Common myeloid progenitor, CD34-positive (primary cell): ENCODE results near the gene PCSK6.

Source experiments
- CTCF ChIA-PET: fragments of 350-600 bp; sonication (Branson Sonifier 250); formaldehyde crosslinking; loops from one replicate; lab custom pipeline; 2021; ENCODE audit warnings: antibody characterized with exemption; lab: Charles Lee
- POLR2A ChIA-PET: fragments of 350-600 bp; sonication (Branson Sonifier 250); formaldehyde crosslinking; loops from one replicate; lab custom pipeline; 2021; ENCODE audit warnings: antibody characterized with exemption; lab: Charles Lee
- DNase-seq, 3 donors: peaks; one replicate each; pipeline versions ENCODE4 v3.0.0 to v3.0.0-alpha.2; 2013
- H3K27ac ChIP-seq, 2 experiments: 1 replicate in 1 of 2; 2 replicates in 1 of 2; pipeline ENCODE4 v1.7.0; 2013; ENCODE audit warnings: inconsistent platforms in 2 of 2, low read length in 2 of 2, mild to moderate bottlenecking in 2 of 2, low read depth in 1 of 2, moderate library complexity in 1 of 2; ENCODE audit not compliant: severe bottlenecking in 2 of 2, insufficient read depth in 1 of 2, poor library complexity in 1 of 2
- H3K27me3 ChIP-seq, 5 experiments: replicated peaks in 2 of 5; 1 replicate in 3 of 5; 2 replicates in 2 of 5; pipeline versions ENCODE4 v1.6.1 to v1.7.0; 2013; ENCODE audit warnings: low read length in 4 of 5, mild to moderate bottlenecking in 2 of 5, moderate library complexity in 2 of 5, inconsistent platforms in 1 of 5; ENCODE audit not compliant: insufficient read depth in 5 of 5, control insufficient read depth in 4 of 5
- H3K36me3 ChIP-seq, 4 experiments: 1 replicate in 2 of 4; 2 replicates in 2 of 4; pipeline versions ENCODE4 v1.6.1 to v1.7.0; 2013; ENCODE audit warnings: low read length in 3 of 4, control low read depth in 1 of 4, mild to moderate bottlenecking in 1 of 4; ENCODE audit not compliant: control insufficient read depth in 4 of 4, insufficient read depth in 4 of 4
- H3K4me1 ChIP-seq, 4 experiments: 1 replicate in 3 of 4; 2 replicates in 1 of 4; pipeline versions ENCODE4 v1.6.1 to v1.7.1; 2013; ENCODE audit warnings: low read length in 3 of 4, mild to moderate bottlenecking in 3 of 4, control low read depth in 1 of 4, inconsistent platforms in 1 of 4, moderate library complexity in 1 of 4; ENCODE audit not compliant: control insufficient read depth in 4 of 4, insufficient read depth in 4 of 4; ENCODE audit errors: control extremely low read depth in 1 of 4
- H3K4me3 ChIP-seq, 7 experiments: 1 replicate in 4 of 7; 2 replicates in 3 of 7; pipeline versions ENCODE4 v1.5.1 to v1.7.0; 2013; ENCODE audit warnings: mild to moderate bottlenecking in 7 of 7, low read length in 6 of 7, moderate library complexity in 6 of 7, inconsistent platforms in 2 of 7, low read depth in 2 of 7, control low read depth in 1 of 7; ENCODE audit not compliant: insufficient read depth in 4 of 7, control insufficient read depth in 1 of 7; ENCODE audit errors: extremely low read depth in 1 of 7
- H3K9me3 ChIP-seq, 5 experiments: 1 replicate in 4 of 5; 2 replicates in 1 of 5; pipeline versions ENCODE4 v1.6.1 to v1.7.1; 2013; ENCODE audit warnings: low read length in 4 of 5, mild to moderate bottlenecking in 2 of 5, inconsistent platforms in 1 of 5, low read depth in 1 of 5, moderate library complexity in 1 of 5; ENCODE audit not compliant: control insufficient read depth in 4 of 5, insufficient read depth in 2 of 5; ENCODE audit errors: control extremely low read depth in 1 of 5
- WGBS: methylation state at CpG from one replicate; pipeline ENCODE4 v1.1.5; 2013; ENCODE audit not compliant: insufficient coverage; 5-methylcytosine and 5-hydroxymethylcytosine counted together

PCSK6 gene

GRCh38 chr15:101409621-101410020 lies 79.9 kb downstream of the PCSK6 start:
- CTCF ChIA-PET = interaction anchor here (1.4 to 1.8 kb wide), 2 partner anchors 10 to 13 kb away, joined by 4 to 5 read pairs; no protein-coding TSS in a partner anchor
- H3K27me3 ChIP-seq = no peaks in the 10 kb centered on the region
- 100% methylated on average over 2 of the region's 4 CpGs for WGBS

DNA sequence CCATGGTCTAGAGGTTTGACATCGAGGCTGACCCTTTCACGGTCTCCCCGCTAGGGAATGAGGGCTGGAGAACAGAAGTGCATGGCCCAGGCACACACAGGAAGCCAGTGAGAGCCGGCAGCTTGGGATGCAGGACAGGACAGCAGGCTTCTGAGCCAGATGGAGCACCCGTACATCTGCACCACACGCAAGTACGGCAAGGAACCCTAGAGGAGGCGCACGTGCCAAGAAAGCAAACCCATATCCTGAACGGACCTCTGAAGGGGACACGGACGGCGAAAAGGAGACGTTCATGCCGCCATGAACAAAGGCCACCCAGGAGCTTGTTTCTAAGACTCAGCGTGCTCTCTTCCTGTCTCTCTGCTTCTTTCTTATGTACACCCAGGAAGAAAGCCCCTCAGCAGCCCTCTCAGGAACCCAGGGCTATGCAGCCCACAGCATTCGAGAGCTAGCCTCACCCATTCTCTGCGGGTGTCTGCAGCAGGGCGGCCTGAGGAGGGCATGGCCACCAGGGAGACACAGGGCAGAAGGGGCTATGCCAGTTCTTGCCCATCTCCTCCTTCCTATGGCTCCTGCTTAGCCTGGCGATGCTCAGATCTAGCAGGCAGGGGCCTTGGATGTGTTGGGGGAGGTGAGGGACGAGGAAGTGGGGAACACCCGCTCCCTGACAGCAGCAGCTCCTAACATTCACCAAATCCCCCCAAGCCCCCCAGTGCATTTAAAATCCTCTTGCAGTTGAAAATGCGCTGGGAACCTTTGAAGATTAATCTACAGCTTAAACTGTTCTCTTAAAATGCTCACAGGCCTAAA lies 81.3 kb downstream of the PCSK6 start:
- no peaks in the 10 kb centered on the region for H3K9me3 ChIP-seq
- CTCF ChIA-PET = interaction anchor here (1.4 to 1.8 kb wide), 2 partner anchors 9 to 12 kb away, joined by 4 to 5 read pairs; no protein-coding TSS in a partner anchor
- peaks cover 0 to 2% (median 0%) of the 10 kb centered on the region in 4 experiments for H3K4me1 ChIP-seq

More at GRCh38 chr15:101409621-101410020, 79.9 kb downstream of the PCSK6 start:
- H3K9me3 ChIP-seq = no peaks in the 10 kb centered on the region
- DNase-seq = no peak
- no peak overlapping the region for H3K27ac ChIP-seq
- H3K36me3 ChIP-seq = no peaks in the 10 kb centered on the region
- no peak overlapping the region for H3K4me3 ChIP-seq
- POLR2A ChIA-PET = no interaction called here
- H3K4me1 ChIP-seq = peaks cover 0 to 2% (median 0%) of the 10 kb centered on the region in 4 experiments

DNA sequence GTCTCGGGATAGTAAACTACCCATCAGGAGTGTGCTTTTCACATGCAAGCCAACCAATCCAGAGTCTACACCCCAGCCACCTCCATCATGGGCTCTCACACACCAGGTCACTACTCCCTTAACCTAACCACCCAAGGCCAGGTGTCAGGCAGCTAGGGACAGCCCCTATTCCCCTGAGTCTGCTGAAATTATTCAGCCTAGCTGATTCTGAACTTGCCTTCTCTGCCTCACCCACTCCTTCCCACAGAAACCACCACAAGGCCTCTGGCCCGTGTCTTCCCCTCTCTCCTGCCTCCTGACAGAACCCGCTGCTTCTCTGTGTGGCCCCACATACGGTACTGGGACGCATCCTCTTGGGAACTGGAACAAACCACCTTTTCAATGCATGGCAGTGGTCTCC lies 82.1 kb downstream of the PCSK6 start:
- Histone ChIP-seq H3K36me3 (no peaks in the 10 kb centered on the region), H3K4me1 (peaks cover 0 to 2% (median 0%) of the 10 kb centered on the region in 4 experiments), H3K9me3 (no peaks in the 10 kb centered on the region), H3K4me3 (no peak overlapping the region), H3K27ac (no peak overlapping the region), H3K27me3 (no peaks in the 10 kb centered on the region)
- ChIA-PET CTCF (interaction anchor here (1.3 kb wide), 1 partner anchor 9 kb away, joined by 3 read pairs; no protein-coding TSS in a partner anchor), POLR2A (no interaction called here)
- 72% methylated on average over 5 of the region's 5 CpGs for WGBS
- no peak for DNase-seq

More for the DNA sequence above, 81.3 kb downstream of the PCSK6 start:
- H3K27ac ChIP-seq = no peak overlapping the region
- no peaks in the 10 kb centered on the region for H3K36me3 ChIP-seq
- POLR2A ChIA-PET = no interaction called here
- DNase-seq = no peak
- no peaks in the 10 kb centered on the region for H3K27me3 ChIP-seq
- no peak overlapping the region for H3K4me3 ChIP-seq
- 95% methylated on average over 21 of the region's 23 CpGs for WGBS

DNA sequence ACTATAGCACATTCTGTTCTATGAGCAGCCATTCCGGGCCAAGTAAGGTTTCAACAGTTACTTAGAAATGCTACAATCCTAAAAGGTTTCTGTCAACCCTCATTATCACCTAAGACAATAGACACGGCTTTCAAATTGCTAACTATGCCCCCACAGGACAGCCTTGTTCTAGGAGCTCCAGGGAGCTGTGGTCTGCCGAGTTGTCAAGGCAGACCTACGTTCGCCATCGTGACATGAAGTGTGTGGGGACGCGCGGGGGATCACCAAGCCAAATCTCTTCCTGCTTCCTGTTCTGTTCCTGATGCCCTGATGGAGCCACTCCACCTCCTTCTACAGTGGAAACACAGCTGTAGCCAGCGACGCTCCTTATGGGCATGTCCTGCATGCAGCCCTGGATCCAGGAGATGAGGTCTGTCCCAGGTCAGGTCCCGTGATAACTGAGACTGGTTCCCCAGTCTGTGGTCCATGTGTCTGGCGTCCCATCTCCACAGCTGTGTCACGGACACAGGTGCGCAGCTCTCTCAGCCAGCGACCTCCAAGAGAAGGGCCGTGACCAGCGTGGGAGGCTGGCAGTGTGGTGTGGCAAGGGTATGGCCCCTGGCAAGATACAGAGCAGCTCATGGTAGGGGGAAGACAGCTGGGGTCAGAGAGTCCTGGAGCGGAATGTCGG lies 82.8 kb downstream of the PCSK6 start:
- no peak for DNase-seq
- Histone ChIP-seq H3K27ac (no peak overlapping the region), H3K4me1 (peaks cover 0 to 2% (median 0%) of the 10 kb centered on the region in 4 experiments), H3K9me3 (no peaks in the 10 kb centered on the region), H3K4me3 (no peak overlapping the region), H3K36me3 (no peaks in the 10 kb centered on the region), H3K27me3 (no peaks in the 10 kb centered on the region)
- 93% methylated on average over 12 of the region's 20 CpGs for whole genome bisulfite sequencing
- POLR2A ChIA-PET = no interaction called here
- CTCF ChIA-PET = interaction anchor here (1.3 to 1.5 kb wide), 2 partner anchors 8 to 12 kb away, joined by 3 to 5 read pairs; no protein-coding TSS in a partner anchor

DNA sequence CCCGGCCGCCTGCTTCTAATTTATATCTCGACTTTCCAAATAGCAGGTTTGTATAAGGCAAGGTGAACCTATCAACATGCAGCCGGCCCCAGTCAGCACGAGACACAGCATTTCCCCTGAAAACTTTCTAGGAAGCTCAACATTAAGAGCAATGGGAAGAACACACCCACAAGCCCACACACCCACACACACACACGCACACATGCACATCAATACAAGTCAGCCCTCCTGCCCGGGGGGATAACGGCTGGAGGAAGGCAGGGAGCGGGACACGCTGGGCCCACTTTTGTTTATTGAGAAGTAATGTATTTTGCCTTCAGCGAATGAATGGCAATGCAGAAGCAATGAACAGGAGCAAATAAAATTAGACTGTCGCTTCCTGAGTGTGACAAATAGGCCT lies 83.5 kb downstream of the PCSK6 start:
- no peak overlapping the region for H3K4me3 ChIP-seq
- 93% methylated on average over 8 of the region's 12 CpGs for WGBS
- no peak overlapping the region for H3K27ac ChIP-seq
- peaks cover 0 to 2% (median 0%) of the 10 kb centered on the region in 5 experiments for H3K27me3 ChIP-seq
- H3K4me1 ChIP-seq = peaks cover 0 to 2% (median 0%) of the 10 kb centered on the region in 4 experiments
- ChIA-PET POLR2A (no interaction called here), CTCF (interaction anchor here (0.7 to 1.5 kb wide), 2 partner anchors 12 to 14 kb away, joined by 3 to 5 read pairs; no protein-coding TSS in a partner anchor)
- H3K9me3 ChIP-seq = peaks cover 0 to 3% (median 2%) of the 10 kb centered on the region in 5 experiments
- DNase-seq = no peak
- no peaks in the 10 kb centered on the region for H3K36me3 ChIP-seq

DNA sequence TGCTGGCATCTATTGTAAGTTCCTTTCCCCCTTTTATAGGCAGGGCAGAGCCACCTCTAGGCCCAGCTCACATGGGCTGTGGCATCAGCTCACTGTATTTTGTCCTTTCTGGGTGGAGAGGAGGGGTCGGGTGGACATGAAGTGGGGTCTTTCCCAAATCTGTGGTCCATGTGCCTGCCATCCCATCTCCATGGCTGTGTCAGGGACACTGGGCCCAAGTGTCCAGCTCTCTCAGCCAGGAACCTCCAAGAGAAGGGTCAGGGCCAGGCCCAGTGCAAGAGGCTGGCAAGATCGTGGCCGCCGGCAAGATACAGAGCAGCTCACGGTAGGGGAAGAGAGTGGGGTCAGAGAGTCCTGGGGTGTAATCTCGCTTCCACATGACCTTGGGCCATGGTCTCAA lies 85.3 kb downstream of the PCSK6 start:
- WGBS = 100% methylated on average over 5 of the region's 6 CpGs
- ChIA-PET POLR2A (no interaction called here), CTCF (no interaction called here)
- Histone ChIP-seq H3K4me1 (peaks cover 0 to 2% (median 0%) of the 10 kb centered on the region in 4 experiments), H3K27me3 (peaks cover 0 to 11% (median 0%) of the 10 kb centered on the region in 5 experiments), H3K9me3 (peaks cover 0 to 3% (median 2%) of the 10 kb centered on the region in 5 experiments), H3K27ac (no peak overlapping the region), H3K4me3 (no peak overlapping the region), H3K36me3 (no peaks in the 10 kb centered on the region)
- no peak for DNase-seq
